Spleen (tissue), 11 donors: Measurements from ENCODE around the gene EBNA1BP2. TPM values are rescaled to one million over a fixed set of nuclear protein-coding genes. Genes with fewer than 3 reads are reported as not detected.

Experiments used
- DNase-seq: peaks from one replicate; pipeline ENCODE4 v3.0.0-alpha.2; 2020
- H3K27ac ChIP-seq, 8 donors: fragments of 200-600 bp; sonication (generic) in 7 of 8; 1 replicate in 4 of 8; 2 replicates in 4 of 8; pipeline versions ENCODE4 v1.5.0 to v1.8.0; 2016 to 2021; ENCODE audit warnings: inconsistent platforms in 4 of 8, mild to moderate bottlenecking in 4 of 8, moderate library complexity in 1 of 8
- H3K27me3 ChIP-seq, 7 donors: fragments of 200-600 bp; sonication (generic) in 6 of 7; replicated peaks in 1 of 7; 1 replicate in 4 of 7; 2 replicates in 3 of 7; pipeline versions ENCODE4 v1.5.0 to v1.8.0; 2016 to 2021; ENCODE audit warnings: inconsistent platforms in 3 of 7, mild to moderate bottlenecking in 1 of 7
- H3K36me3 ChIP-seq, 6 donors: fragments of 200-600 bp; sonication (generic) in 5 of 6; 1 replicate in 4 of 6; 2 replicates in 2 of 6; pipeline versions ENCODE4 v1.5.0 to v1.8.0; 2016 to 2021; ENCODE audit warnings: inconsistent platforms in 2 of 6
- H3K4me1 ChIP-seq, 6 donors: fragments of 200-600 bp; sonication (generic) in 5 of 6; 1 replicate in 3 of 6; 2 replicates in 3 of 6; pipeline versions ENCODE4 v1.5.0 to v1.8.0; 2016 to 2021; ENCODE audit warnings: inconsistent platforms in 3 of 6
- H3K4me3 ChIP-seq, 8 donors: fragments of 200-600 bp; sonication (generic) in 7 of 8; 1 replicate in 4 of 8; 2 replicates in 4 of 8; pipeline versions ENCODE4 v1.5.0 to v1.8.0; 2016 to 2021; ENCODE audit warnings: inconsistent platforms in 4 of 8, mild to moderate bottlenecking in 4 of 8, moderate library complexity in 2 of 8
- H3K9me3 ChIP-seq, 8 donors: fragments of 200-600 bp; sonication (generic) in 7 of 8; 1 replicate in 4 of 8; 2 replicates in 4 of 8; pipeline versions ENCODE4 v1.5.0 to v1.8.0; 2016 to 2021; ENCODE audit warnings: inconsistent platforms in 4 of 8
- POLR2A ChIP-seq, 3 donors: fragments of 450-650 bp; IDR thresholded peaks; one replicate each; pipeline ENCODE4 v1.5.1; 2017; ENCODE audit warnings: antibody characterized with exemption in 3 of 3, mild to moderate bottlenecking in 1 of 3
- POLR2AphosphoS5 ChIP-seq, 3 donors: sonication (generic); formaldehyde crosslinking; IDR thresholded peaks; one replicate each; pipeline ENCODE4 v1.5.1; 2017; ENCODE audit warnings: antibody characterized with exemption in 3 of 3
- WGBS, 5 donors: extraction: QIAGEN DNeasy Blood & Tissue Kit in 3 of 5; methylation state at CpG; one replicate each; pipeline versions ENCODE4 v1.1.5 to v1.1.7; 2013 to 2018; 5-methylcytosine and 5-hydroxymethylcytosine counted together
- intact Hi-C: fragments of 100-400 bp; cut with DNase I; formaldehyde crosslinking; loops from one replicate; pipeline ENCODE4 v1.15.0; 2023; ENCODE audit warnings: low total_unique reads
- polyA plus RNA-seq, 3 donors: library from polyadenylated mRNA; stranded (reverse); fragments of 200-250 nt; gene quantifications; one replicate each; pipeline ENCODE4 v1.2.1, GENCODE V29; 2013
- total RNA-seq, 7 donors: library from RNA; depleted of rRNA in 3 of 7; stranded (reverse); fragments of >200 nt in 3 of 7; fragmentation: NEBNext Ultra II Directional in 4 of 7; extraction: Animal tissue kit (Norgen Biotek cat#: 25700) in 4 of 7; gene quantifications; one replicate each; pipeline versions ENCODE4 v1.1.0 to v1.2.1, GENCODE V29; 2016 to 2021
- TF ChIP-seq, protein P1 (sequence below), 11 experiments: fragments of 200-600 bp in 7 of 11; fragments of 450-650 bp in 4 of 11; sonication (generic) in 4 of 11; IDR thresholded peaks in 8 of 11; conservative IDR thresholded peaks in 3 of 11; 1 replicate in 7 of 11; 2 replicates in 4 of 11; pipeline versions ENCODE4 v1.4.0 to v1.8.0; 2016 to 2021; ENCODE audit warnings: antibody characterized with exemption in 11 of 11, inconsistent platforms in 4 of 11, mild to moderate bottlenecking in 1 of 11
- donor health status: healthy with polysubstance abuse.
- donor health status: DM: no; HTN: no; CAD: no; lungs with moderate emphysema.
- donor health status: DM: no; HTN: no; CAD: no.
- donor health status: Bipolar disorder and iron deficiency.
- donor health status: healthy.
- donor health status: DM: no; HTN: no; CAD: no.
- donor health status: DM: yes; HTN: yes; CAD: no.

EBNA1BP2 gene
- total and polyA plus RNA-seq, 10 donors, result 22.7 to 49.7 (median 33.1) TPM

DNA sequence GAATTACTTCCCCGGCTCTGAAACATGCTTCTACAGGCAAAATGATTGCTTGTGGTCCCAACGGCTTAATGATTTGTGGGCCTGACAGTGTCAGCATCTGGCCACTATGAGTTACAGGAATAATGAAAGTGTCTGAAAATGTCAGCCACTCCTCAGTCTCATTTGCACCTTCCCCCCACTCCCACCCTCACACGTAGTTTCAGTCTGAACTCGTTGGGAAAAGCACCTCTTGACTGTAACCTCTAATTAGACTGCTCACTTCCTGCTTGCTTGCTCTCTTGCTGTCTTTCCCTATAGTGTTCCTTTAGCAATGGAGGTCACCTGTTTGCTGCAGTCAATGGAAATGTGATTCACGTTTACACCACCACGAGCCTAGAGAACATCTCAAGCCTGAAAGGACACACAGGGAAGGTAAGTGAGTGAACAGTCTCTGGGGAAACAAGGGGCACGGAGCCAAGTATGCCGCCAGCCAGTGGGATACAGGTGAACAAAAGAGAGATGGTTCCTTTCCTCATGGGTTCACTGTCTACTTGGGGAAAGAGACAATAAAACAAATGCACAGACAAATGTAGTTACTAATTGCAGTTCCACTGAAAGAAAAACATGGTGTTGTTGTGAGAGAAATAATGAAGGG, 27.1 kb upstream of the EBNA1BP2 start:
- intact Hi-C loops, result no loop called here
- no peak for DNase-seq
- Histone ChIP-seq H3K36me3 (no peaks in the 10 kb centered on the region), H3K9me3 (peaks cover 0 to 21% (median 16%) of the 10 kb centered on the region in 8 donors), H3K27ac (no peak overlapping the region), H3K4me3 (no peak overlapping the region), H3K27me3 (peaks cover 0 to 6% (median 0%) of the 10 kb centered on the region in 7 donors), H3K4me1 (no peaks in the 10 kb centered on the region)
- no peak for TF ChIP-seq POLR2AphosphoS5 (IDR thresholded peaks at IDR 0.05)
- TF ChIP-seq, protein P1, sequence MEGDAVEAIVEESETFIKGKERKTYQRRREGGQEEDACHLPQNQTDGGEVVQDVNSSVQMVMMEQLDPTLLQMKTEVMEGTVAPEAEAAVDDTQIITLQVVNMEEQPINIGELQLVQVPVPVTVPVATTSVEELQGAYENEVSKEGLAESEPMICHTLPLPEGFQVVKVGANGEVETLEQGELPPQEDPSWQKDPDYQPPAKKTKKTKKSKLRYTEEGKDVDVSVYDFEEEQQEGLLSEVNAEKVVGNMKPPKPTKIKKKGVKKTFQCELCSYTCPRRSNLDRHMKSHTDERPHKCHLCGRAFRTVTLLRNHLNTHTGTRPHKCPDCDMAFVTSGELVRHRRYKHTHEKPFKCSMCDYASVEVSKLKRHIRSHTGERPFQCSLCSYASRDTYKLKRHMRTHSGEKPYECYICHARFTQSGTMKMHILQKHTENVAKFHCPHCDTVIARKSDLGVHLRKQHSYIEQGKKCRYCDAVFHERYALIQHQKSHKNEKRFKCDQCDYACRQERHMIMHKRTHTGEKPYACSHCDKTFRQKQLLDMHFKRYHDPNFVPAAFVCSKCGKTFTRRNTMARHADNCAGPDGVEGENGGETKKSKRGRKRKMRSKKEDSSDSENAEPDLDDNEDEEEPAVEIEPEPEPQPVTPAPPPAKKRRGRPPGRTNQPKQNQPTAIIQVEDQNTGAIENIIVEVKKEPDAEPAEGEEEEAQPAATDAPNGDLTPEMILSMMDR (IDR thresholded peaks at IDR 0.05 in 8 of 11, conservative IDR thresholded peaks at IDR 0.05 in 3 of 11), result no peak
- no peak for TF ChIP-seq POLR2A (IDR thresholded peaks at IDR 0.05)
- 56 to 67% (median 64%) methylated on average over 8 of the region's 8 CpGs for WGBS, 5 donors

DNA sequence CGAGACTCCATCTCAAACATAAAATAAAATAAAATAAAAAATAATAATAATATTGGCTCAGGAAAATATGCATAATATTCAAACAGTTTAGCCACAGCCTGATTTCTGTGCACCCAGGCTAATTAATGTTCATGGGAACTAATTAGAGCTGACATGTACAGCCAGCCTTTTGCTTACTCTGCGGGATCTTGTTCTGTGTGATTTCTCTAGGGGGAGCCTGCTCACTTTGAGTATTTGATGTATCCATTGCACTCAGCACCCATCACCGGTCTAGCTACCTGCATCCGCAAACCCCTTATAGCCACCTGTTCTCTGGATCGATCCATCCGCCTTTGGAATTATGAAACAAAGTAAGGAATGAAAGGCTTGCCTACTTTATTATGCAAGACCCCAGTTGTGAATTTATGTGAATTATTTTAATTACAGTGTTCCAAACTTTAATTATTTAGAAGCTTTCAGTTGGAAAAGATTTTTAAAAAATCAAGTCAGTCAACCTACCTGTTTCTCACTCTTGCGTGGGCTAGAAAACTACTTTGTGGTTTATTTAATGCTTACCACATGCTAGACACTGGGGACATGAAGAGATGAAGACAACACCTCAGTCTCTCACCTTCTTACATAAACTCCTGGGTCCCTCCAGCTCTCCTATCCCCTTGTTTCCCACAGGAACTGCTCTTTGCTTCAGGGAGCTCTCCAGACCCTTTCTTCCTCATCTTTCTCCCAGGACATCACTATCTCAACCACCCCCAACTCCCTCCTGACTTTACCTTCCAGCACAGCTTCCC, 25.4 kb upstream of the EBNA1BP2 start:
- 84 to 93% (median 90%) methylated on average over 7 of the region's 7 CpGs for WGBS, 5 donors
- TF ChIP-seq, protein P1 (IDR thresholded peaks at IDR 0.05 in 8 of 11, conservative IDR thresholded peaks at IDR 0.05 in 3 of 11), result no peak
- no peak for TF ChIP-seq POLR2A (IDR thresholded peaks at IDR 0.05)
- no peak for TF ChIP-seq POLR2AphosphoS5 (IDR thresholded peaks at IDR 0.05)
- H3K27me3 ChIP-seq, result peaks cover 0 to 6% (median 0%) of the 10 kb centered on the region in 7 donors
- no peak overlapping the region for H3K27ac ChIP-seq
- no peaks in the 10 kb centered on the region for H3K36me3 ChIP-seq
- intact Hi-C loops, result no loop called here
- H3K9me3 ChIP-seq, result peaks cover 0 to 25% (median 15%) of the 10 kb centered on the region in 8 donors
- no peak overlapping the region for H3K4me3 ChIP-seq
- no peak for DNase-seq
- H3K4me1 ChIP-seq, result no peaks in the 10 kb centered on the region

DNA sequence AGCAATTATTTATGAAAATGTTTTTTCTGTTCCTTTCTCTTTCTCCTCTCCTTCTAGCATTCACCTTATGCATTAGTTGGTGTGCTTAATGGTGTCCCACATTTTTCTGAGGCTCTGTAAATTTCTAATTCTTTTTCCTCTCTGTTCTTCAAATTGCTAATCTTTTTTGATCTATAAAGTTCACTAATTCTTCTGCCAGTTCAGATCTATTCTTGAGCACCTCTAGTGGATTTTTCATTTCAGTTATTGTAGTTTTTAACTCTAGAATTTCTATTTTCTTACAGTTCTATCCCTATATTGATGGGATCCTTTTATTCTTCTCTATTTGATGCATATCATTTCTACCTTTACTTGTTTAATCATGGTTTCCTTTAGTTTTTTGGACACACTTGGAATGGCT, 22.4 kb upstream of the EBNA1BP2 start:
- Histone ChIP-seq H3K4me1 (no peaks in the 10 kb centered on the region), H3K4me3 (no peak overlapping the region), H3K27ac (no peak overlapping the region), H3K36me3 (no peaks in the 10 kb centered on the region), H3K27me3 (peaks cover 0 to 6% (median 0%) of the 10 kb centered on the region in 7 donors), H3K9me3 (peaks cover 0 to 50% (median 23%) of the 10 kb centered on the region in 8 donors)
- no peak for DNase-seq
- intact Hi-C loops, result no loop called here
- no peak for TF ChIP-seq POLR2AphosphoS5 (IDR thresholded peaks at IDR 0.05)
- no peak for TF ChIP-seq POLR2A (IDR thresholded peaks at IDR 0.05)
- TF ChIP-seq, protein P1 (IDR thresholded peaks at IDR 0.05 in 8 of 11, conservative IDR thresholded peaks at IDR 0.05 in 3 of 11), result no peak

DNA sequence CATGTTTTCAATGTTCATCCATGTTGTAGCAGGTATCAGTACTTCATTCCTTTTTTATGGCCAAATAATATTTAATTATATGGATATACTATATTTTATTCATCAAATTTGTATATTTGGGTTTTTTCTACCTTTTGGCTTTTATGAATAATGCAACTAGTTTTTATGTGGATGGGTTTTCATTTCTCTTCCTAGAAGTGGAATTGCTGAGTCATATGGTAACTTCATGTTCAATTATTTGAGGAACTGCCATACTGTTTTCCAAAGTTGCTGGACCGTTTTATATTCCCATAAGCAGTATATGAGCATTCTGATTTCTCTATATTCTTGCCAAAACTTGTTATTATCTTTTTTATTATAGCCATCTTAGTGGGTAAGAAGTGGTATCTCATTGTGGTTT, 16.0 kb upstream of the EBNA1BP2 start:
- WGBS, 5 donors, result 29 to 92% (median 76%) methylated on average over 1 of the region's 1 CpG
- Histone ChIP-seq H3K4me3 (no peak overlapping the region), H3K27me3 (no peaks in the 10 kb centered on the region), H3K27ac (no peak overlapping the region), H3K9me3 (peaks cover 0 to 29% (median 6%) of the 10 kb centered on the region in 8 donors), H3K4me1 (no peaks in the 10 kb centered on the region), H3K36me3 (no peaks in the 10 kb centered on the region)
- no peak for DNase-seq
- intact Hi-C loops, result no loop called here
- TF ChIP-seq, protein P1 (IDR thresholded peaks at IDR 0.05 in 8 of 11, conservative IDR thresholded peaks at IDR 0.05 in 3 of 11), result no peak
- TF ChIP-seq POLR2AphosphoS5 (IDR thresholded peaks at IDR 0.05) (no peak), POLR2A (IDR thresholded peaks at IDR 0.05) (no peak)
